Activated CD4-positive, CD25-positive, alpha-beta regulatory T cell (primary cell): ENCODE data around the gene OR2T8.

Source experiments
- DNase-seq, 4 experiments: peaks; one replicate each; lab custom pipeline; 2025; lab: John Stamatoyannopoulos, UW

The OR2T8 gene

DNA sequence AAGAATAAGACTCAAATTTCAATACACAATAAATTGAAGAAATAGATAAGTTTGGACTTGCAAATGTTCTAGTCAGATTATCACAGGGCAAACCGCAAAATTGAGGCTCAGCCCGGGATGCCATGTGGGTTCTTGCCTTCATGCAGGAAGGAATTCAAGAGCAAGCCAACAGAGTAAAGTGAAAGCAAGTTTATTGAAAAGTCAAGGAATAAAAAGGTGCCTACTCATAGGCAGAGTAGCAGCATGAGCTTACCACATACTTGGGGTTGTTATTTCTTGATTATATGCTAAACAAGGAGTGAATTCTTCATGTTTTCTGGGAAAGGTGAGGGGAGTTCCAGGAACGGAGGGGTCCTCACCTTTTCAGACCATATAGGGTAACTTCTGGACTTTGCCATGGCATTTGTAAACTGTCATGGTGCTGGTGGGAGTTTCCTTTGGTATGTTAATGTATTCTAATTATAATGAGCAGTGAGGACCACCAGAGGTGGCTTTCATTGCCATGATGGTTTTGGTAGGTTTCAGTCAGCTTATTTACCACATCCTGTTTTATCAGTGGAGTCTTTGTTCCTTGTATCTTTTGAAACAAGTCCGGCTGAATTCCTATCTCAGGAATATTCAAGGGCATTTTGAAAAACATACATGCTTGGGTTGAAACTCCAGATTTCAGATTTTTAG is 43.0 kb downstream of the OR2T8 start:
- no peak for DNase-seq

DNA sequence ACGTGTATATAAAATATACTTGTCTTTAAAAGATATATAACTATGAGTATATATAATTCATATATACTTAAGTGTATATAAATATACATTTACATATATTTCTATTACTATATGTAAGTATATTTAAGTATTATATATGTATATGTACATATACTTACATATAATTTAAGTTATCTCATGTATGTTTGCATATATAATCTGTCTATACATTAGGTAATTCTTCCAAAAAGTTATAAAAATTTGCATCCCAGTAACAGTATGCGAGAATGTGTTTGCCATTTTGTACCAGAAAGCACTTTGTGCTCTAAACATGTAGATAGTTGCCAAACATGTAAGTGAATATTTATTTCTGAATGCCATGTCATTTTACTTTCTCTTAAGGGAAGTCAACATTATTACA is 44.9 kb downstream of the OR2T8 start, which contains the start of gene OR2AK2:
TSS of gene OR2AK2 (plus strand) at position 301 of the 400 bp plus-strand sequence. CDS start 144 bp downstream, outside the sequence.
- DNase-seq, result no peak

DNA sequence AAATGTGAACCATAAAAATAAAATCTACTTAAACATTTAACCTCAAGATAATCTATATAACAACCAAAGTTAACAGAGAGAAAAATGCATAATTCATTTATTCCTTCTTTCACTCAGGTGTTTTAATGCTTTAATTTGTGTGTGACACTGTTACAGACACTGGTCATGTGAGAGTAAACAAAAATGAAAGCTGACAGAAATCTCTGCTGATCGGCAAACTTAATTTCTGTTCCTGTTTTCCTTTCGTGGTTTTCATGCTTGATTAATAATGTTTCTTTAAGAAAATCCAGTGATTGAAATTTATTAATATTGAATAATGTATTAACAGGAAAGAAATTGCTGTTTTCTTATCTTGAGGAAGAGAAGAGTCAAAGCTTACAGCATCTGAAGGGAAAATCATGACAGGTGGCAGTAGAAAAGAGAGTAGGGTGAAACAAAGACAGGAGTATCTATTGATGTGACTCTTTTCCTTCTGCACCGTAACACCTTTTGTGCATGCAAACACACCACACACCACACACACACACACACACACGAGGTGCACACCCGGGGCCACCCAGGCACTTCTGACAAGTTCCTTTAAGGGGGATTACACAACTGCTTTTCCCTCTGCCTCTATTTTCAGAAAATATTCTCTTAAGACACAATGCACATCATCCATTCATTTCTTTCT is 46.6 kb downstream of the OR2T8 start:
- no peak for DNase-seq
